GM18499 (cell line): ENCODE measurements around the gene SP9.

ENCODE experiments used
- ATAC-seq: cut with Tn5 transposase; IDR thresholded peaks from one replicate; pipeline ENCODE4 v1.9.1; 2021; ENCODE audit warnings: moderate number of reproducible peaks; ENCODE audit not compliant: insufficient read depth, unreplicated experiment

SP9 gene

DNA sequence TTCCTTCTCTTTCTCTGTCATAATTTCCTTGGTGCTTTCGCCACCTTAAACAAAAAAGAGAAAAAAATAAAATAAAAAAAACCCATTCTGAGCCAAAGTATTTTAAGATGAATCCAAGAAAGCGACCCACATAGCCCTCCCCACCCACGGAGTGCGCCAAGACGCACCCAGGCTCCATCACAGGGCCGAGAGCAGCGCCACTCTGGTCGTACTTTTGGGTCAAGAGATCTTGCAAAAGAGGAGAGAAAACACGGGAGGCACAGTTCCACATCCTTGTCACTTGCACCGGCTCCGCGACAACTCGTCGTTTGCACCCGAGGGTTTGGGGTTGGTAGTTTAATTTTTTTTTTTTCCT is 1.8 kb upstream of the SP9 start:
- ATAC-seq: no peak

DNA sequence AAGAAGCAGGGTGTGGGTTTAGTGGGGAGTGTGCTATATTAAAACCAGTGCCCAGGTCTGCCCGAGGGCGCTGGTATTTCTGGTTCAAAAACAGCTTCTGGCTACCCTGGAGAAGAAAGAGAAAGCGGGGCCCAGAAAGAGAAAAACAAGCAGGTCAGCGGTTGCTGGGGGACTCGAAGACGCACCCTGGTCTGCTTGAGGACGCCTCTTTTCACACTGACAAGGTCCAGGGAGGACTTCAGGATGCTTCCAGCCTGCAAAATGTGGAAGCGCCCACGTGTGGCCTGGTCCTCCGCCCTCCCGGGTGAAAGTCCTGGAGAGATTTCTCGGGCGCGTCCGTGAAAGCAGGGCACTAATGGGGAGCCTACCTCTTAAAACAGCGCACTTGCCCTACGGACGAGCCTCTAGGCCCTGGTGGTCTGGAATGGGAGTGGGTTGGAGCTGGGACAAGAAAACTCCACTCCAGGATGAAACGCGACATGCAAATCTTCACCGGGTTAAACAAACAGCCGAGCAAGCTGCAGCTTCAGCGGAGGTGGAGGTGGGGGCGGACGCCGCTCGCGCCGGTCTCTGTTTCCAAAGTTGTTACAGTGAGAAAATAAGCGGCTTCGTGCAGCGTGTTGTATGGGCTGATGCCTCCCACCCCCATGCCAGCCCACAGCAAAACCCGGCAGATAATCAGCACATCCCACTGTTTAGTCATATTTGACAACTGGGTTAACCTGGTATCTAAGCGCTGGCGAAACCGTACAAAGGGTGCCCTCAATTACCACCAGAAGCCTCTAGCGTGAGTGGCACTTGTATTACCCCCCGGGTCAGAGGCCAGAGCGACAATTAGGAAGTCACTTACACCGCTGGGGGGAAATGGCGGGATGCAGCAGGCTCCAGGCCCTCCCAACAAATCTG is 1.1 kb upstream of the SP9 start:
- ATAC-seq: no peak

DNA sequence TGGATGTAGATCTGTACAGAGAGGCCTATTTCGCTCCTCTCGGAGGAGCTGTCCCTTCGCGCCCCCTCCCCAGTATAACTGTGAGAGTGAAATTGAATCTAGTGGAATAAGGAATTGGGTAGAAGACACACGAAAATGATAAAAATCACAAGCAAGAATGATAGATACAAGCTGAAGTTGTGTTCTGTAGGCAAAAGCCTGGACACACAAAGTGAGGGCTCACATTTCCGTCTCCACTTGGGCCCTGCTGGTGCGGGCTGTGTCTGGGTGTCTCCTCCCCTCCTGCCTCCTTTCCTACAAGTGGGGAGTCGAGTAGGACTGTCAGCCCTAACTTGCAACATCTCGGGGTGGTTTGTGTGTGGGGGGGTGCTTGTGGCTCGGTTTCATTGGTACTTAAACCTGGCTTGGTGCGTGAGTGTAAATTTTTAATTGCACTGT is 457 bp upstream of the SP9 start:
- ATAC-seq: no peak

DNA sequence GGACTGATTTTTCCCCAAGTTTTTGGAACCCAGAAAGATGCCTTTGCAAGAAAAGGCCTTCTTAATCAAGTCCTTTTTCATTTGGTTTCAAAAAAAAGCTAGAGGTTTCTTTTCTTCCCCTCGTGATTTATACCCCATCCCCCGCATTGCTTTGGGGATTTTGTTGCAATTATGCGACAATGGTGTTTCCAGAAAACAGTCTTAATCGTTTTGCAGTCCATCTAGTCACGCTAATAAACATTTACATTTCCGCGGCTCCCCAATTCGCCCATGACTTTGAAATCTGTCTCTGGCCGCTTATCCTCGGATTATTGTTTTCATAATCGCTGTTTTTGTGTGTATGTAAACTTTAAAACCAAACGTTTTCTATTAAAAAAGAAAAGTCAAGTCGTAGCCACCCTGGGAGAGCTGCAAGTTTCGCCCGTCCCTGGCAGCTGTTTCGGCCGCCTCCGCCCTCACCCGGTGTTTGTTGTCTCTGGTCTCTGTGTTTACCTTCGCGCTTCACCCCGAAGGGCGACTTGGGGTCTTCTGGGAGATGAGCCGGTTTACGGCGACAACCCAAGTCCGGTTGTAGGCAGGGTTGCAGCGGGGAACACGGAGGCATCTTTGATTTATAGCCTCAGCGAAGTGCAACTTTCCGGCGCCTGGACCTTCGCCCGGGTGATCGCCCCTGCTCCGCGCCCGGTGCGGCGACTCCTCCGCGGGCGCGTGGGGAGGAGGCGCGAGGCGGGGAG is 667 bp downstream of the SP9 start:
- ATAC-seq: no peak

DNA sequence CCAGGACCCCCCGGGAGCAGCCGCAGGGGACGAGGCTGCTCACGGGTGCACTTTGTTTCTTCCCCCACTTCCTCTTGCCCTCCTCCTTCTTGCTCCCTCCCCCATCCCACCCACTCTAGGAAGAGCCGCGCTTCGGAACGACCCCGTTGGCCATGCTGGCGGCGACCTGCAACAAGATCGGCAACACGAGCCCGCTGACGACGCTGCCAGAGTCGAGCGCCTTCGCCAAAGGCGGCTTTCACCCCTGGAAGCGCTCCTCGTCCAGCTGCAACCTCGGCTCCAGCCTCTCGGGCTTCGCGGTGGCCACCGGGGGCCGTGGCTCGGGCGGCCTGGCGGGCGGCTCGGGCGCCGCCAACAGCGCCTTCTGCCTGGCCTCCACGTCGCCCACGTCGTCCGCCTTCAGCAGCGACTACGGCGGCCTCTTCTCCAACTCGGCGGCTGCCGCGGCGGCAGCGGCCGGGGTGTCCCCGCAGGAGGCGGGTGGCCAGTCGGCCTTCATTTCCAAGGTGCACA is 1.3 kb downstream of the SP9 start:
- no peak for ATAC-seq

DNA sequence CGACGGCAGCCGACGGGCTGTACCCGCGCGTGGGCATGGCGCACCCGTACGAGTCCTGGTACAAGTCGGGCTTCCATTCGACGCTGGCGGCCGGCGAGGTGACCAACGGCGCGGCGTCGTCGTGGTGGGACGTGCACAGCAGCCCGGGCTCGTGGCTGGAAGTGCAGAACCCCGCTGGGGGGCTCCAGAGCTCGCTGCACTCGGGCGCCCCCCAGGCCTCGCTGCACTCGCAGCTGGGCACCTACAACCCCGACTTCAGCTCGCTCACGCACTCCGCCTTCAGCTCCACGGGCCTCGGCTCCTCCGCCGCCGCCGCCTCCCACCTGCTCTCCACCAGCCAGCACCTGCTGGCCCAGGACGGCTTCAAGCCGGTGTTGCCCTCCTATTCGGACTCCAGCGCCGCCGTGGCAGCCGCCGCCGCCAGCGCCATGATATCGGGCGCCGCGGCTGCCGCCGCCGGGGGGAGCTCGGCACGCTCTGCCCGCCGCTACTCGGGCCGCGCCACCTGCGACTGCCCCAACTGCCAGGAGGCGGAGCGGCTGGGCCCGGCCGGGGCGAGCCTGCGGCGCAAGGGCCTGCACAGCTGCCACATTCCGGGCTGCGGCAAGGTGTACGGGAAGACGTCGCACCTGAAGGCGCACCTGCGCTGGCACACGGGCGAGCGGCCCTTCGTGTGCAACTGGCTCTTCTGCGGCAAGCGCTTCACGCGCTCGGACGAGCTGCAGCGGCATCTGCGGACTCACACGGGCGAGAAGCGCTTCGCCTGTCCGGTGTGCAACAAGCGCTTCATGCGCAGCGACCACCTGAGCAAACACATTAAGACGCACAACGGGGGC is 2.0 kb downstream of the SP9 start:
- ATAC-seq: no peak

DNA sequence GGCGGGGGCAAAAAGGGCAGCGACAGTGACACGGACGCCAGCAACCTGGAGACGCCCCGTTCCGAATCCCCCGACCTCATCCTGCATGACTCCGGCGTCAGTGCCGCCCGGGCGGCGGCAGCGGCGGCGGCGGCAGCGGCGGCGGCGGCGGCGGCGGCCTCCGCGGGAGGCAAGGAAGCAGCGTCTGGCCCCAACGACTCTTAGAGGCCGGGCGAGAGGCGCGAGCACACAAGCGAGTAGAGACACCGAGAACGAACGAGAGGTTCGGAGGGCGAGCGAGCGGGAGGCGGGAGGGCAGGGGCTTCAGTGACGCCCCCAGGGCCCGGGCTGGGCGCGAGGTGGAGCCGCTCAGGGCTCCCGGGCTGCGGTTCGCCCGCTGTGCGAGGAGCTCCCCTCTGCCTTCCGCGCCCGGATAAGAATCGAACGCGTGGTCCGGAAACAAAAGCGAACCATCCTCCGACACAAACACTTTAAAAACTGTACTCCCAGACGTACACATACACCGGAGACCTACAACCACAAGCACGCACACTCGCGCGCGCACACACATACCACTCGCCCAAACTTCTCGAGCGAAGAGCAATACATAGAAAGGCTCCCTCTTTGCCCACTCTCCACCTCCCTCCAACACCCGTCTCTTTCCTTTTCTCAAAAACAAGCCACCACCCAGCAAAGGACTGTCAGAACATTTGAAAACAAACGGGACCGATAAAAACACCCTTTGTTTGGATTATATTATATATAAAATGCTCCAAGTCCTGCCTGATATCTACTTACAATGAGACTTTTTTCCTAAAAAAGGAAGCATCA is 2.8 kb downstream of the SP9 start:
- ATAC-seq: no peak

DNA sequence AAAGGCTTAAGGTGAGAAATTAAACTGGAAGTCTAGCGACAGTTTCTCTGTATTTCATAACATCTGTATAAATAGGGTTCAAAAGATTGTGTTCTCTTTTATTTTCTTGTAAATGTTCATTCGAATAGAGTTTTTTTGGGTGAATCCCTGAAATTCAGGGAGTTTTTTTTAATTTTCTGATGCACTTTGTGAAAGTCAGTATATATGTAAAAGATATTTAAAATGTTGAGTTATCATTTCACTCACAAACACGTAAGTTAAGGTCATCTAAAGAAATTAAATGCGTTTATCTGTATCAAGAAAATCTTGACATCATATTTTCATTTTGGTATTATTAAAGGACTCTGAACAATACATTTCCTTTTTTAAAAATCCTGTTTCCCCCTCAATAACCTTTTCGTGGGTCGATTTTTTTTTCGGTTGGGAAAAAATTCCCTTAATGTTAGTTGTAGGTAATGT is 3.4 kb downstream of the SP9 start:
- no peak for ATAC-seq

DNA sequence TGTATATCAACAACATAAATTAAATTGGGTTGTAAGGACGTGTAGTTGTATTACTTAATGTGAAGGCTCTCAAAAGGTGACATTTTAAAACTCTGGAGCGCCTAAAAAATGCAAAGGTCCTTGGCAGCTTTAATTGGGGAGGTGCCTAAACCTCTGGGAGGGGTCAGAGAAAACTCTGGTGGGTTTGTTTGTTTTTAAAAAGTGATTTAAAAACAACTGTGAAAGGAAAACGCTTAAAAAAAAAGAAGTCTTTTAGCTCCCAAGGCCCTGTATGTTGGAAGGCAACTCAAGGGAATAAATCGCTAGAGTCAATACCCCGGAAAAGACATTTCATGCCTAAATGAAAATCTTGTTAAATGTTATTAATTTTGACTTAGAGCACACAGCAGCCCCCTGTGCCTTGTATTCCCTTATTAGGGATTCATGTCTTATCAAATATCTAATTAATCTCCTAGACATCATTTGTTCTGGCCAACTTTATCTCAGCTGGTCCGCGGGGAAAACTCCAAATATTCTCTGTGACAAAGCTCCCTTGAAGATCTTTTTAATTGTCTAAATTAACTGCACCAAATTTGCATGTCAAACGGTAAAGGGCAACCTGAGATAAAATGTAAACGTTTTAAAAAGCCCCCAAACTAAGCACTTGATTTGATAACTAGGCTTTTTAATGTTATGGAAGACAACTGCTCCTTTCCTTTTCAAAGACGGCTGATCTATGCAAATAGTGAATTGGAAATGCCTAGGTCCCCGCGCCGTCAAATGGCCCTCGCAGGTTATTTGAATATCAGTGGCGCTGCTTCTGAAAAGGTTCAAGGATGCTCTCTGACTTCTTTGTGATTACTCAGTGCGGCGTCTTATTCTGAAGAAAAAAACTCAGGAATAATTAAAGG is 4.2 kb downstream of the SP9 start:
- no peak for ATAC-seq

DNA sequence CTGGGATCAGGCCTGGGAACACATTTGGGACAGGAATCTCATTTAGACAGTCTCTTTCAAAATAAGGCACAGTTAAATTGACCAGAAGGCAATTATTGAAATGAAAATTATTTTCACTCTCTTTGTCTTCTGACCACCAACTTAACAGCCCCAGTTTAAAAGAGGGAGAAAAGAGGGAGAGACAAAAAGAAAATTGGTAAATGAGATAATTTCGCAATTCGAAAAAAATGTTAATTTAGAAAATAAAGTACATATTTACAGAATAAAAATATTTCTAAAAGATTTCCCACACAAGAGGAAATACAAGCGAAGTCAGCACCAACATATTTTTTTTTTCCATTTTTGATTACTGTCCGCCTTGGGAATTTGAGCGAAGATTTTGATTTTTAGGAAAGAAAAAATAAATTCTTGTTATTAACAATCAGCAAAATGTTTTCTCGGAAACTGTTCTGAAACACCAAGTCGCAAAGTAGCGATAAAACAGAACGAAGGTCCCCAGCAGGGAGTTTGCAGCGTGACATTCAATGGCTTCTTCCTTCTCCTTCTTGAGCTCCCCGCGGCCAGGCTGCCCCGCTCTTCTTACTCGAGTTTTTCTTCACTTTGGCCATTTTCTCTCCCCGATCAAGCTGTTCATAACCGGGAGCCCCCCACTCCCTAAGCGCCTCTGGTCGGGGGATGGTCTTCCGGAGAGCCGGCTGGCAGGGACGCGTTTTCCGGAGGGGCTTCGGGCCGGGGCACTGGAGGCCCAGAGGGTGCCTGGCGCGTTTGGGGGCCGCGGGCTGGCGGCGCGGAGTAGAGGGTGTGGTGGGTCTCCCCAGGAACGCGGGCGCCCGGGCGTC is 5.0 kb downstream of the SP9 start:
- ATAC-seq: no peak

DNA sequence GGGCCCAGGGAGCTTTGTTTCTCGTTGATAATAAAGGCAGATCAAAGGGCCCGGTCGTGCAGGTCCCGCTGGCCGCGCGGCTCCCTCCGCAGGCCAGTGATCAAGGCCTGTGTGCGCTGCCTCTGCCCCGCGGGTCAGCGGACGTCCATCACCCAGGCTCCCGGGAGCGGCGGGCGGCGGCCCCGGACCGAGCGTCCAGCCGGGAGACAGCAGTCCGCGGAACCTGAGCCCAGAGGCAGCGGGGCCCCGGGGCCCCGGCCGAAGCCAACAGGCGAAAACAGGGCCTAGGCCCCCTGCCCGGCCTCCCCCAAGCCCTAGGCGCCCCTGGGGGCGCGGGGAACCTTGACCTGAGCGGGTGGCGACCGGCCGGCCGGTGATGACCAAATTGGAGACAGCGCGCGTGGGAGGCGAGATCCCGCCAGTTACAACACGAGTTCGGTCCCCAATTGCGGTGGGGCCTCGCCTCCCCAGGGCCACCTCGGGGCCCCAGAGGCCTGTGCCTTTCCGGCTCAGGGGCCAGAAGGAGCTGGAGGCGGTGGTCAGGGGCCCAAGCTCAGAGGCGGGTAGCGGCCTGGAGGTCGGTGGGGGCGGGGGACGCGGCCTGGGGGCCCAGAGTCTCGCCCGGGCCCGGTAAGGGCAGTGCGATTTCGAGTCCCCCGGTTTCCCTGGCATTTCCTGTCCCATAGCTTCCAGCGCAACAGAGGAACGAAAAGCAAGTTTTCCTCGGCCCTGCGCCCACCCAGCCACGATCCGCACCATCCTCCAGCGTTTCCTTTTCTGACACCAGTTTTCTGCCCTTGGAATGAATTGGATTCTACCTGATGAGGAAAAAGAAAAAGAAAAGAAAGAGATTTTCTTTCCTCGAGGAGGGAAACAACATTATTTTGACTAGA is 5.9 kb downstream of the SP9 start:
- ATAC-seq: no peak

DNA sequence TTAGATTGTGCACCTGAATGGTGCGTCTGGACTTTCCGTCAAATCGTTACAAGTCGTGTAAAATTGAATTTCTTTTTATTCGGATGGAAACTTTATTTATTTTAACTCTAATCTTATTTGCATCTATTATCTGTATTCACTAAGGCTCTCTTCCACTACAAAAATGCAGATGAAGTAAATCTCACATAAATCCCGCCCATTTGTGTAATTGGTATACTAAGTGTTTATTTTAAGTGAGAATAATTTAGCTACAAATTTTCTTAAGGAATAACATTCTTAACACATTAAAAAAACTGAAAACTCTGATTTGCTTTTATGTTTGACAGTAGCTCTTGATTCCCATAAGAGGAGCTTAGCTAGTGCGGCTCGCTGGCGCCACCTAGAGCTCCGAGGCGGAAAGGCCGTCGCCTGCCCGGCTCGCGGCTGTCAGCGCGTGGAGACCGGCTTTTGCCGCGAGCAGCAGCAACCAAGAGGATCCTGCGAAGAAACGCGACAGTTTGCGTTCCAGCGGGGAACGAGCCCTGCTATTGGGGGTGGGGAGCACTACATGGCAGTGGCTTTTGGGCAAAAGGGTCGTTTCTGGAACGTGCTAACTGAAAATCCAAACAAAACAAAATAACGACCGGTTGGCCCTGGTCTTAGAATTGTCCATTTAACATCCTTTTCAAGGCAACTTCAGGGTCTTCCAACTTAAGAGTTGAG is 6.7 kb downstream of the SP9 start:
- ATAC-seq: no peak

DNA sequence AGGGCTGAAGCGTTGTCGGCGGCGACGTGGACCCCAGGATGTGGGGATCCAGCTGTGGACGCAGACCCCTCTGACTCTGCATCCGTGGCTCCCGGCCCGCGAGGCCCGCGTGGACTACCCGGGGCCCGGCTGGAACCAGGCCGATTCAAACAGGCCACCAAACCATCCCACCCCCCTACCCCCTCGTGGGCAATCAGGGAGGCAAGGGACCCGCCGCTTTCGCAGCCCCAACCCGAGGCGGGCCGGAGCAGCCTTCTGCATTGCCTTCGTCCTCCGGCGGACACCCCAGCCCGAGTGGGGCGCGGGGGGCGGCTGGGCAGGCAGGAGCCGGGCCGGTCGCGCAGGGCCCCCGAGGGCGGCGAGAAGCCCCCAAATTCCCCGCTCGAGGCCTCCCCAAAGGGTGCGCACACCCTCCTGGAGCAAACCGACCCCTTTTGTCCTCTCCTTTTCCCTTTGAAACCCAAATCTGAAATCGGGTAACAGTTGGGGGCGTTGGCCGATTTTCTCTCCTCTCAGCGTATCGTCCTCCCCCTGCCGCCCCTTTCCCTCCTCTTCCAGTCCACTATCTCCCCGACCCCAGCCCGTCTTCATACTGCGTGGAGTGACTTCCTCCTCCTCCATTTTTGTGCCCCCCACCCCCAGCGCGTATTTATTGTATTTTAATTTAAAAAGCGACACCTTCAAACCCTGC is 7.4 kb downstream of the SP9 start:
- ATAC-seq: no peak

DNA sequence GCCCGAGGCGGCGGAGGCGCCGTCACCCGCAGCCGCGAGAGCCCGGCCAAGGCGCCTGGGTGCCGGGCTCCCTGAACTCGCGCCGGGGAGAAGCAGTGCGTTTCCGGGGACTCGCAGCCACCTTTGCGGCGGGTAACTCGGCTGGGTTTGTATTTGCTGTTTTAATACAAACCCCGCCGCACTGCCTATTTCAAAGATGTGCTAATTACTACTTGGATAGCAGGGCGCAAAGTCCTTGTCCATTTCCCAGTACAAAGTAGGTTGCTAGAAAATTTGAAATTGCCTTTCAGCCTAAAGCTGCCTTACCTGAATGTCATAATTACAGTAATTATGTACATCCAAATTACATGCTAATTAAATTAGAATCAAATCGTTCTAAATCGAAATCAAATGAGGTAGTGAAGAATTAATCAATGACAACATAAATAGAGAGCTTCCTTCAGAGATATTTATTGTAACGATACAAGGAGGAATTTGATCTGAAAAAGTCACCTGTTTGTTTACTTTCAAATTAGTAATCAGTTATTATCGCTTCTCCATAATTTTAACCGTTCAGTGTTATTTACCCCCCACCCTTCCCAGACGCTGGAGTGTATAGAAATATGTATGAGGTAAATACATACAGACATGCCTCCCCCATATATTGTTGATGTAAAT is 8.1 kb downstream of the SP9 start:
- no peak for ATAC-seq

DNA sequence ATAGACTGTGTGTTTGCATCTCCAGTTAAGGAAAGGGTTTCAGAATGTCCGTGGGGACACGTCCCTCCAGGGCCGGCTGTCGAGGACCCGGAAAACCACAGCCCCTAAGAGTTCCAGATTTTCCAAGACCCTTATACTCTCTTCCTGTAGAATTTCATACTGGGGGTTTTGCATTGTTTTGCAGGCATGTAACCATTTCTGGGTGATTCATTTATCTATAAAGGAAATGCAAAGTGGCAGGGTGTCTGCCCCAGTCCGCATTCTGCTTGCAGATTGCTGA is 8.5 kb downstream of the SP9 start:
- no peak for ATAC-seq
